Endothelial cell of umbilical vein (primary cell): ENCODE results near the gene EYS.

Source experiments
- EZH2 ChIP-seq: IDR thresholded peaks from 2 replicates; pipeline ENCODE4 v1.6.1; 2012; ENCODE audit warnings: borderline replicate concordance, low read depth, mild to moderate bottlenecking, moderate library complexity, low read length, inconsistent platforms; ENCODE audit not compliant: severe bottlenecking
- FOS ChIP-seq: IDR thresholded peaks from 2 replicates; pipeline ENCODE4 v1.6.1; 2011; ENCODE audit warnings: mild to moderate bottlenecking, low read length, moderate library complexity, borderline replicate concordance; ENCODE audit not compliant: insufficient read depth
- GATA2 ChIP-seq: IDR thresholded peaks from 2 replicates; pipeline ENCODE4 v1.7.0; 2011; ENCODE audit warnings: low read depth, mild to moderate bottlenecking, moderate library complexity, mixed read lengths, low read length; ENCODE audit not compliant: insufficient read length, insufficient read depth
- JUN ChIP-seq: IDR thresholded peaks from 2 replicates; pipeline ENCODE4 v1.6.1; 2011; ENCODE audit warnings: borderline replicate concordance, low read depth; ENCODE audit not compliant: insufficient read length, insufficient read depth
- MYC ChIP-seq: IDR thresholded peaks from one replicate; pipeline ENCODE4 v1.6.1; 2011; ENCODE audit warnings: mild to moderate bottlenecking, low read depth, low read length
- POLR2A ChIP-seq: IDR thresholded peaks from 2 replicates; pipeline ENCODE4 v1.6.1; 2012; ENCODE audit warnings: low read depth, mild to moderate bottlenecking, control low read depth, low read length
- POLR2AphosphoS5 ChIP-seq: IDR thresholded peaks from 2 replicates; pipeline ENCODE4 v1.6.1; 2012; ENCODE audit warnings: low read depth, mild to moderate bottlenecking, control low read depth, low read length, moderate library complexity; ENCODE audit not compliant: insufficient read depth
- TF ChIP-seq, protein P1 (sequence below), 2 donors: IDR thresholded peaks; 1 replicate in 1 of 2; 2 replicates in 1 of 2; pipeline ENCODE4 v1.5.1; 2011; ENCODE audit warnings: low read length in 2 of 2, mild to moderate bottlenecking in 2 of 2, moderate library complexity in 2 of 2, control low read depth in 1 of 2, inconsistent platforms in 1 of 2, low read depth in 1 of 2; ENCODE audit not compliant: insufficient read depth in 1 of 2; ENCODE audit errors: extremely low read depth in 1 of 2
- TF ChIP-seq, protein P2 (sequence below): IDR thresholded peaks from 2 replicates; pipeline ENCODE4 v1.6.1; 2011; ENCODE audit not compliant: insufficient read depth, insufficient read length

DNA sequence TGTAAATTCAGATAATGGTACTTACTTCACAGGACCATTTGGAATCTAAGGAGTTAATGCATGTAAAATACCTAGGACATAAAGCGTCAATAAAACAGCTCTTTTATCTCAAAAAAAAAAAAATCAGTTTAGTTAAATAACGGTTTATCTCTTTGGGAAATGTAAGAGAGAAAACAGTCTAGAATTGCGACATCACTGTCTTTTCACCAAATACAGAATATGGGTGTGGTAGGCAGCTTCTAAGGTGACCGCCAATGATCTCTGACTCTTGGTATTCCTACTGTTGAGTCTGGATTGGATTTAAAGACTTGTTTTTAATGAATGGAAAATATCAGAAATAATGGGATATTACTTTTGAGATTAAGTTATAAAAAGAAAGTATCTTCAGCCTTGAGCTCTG, 111.5 kb downstream of the EYS start:
- TF ChIP-seq, protein P1, sequence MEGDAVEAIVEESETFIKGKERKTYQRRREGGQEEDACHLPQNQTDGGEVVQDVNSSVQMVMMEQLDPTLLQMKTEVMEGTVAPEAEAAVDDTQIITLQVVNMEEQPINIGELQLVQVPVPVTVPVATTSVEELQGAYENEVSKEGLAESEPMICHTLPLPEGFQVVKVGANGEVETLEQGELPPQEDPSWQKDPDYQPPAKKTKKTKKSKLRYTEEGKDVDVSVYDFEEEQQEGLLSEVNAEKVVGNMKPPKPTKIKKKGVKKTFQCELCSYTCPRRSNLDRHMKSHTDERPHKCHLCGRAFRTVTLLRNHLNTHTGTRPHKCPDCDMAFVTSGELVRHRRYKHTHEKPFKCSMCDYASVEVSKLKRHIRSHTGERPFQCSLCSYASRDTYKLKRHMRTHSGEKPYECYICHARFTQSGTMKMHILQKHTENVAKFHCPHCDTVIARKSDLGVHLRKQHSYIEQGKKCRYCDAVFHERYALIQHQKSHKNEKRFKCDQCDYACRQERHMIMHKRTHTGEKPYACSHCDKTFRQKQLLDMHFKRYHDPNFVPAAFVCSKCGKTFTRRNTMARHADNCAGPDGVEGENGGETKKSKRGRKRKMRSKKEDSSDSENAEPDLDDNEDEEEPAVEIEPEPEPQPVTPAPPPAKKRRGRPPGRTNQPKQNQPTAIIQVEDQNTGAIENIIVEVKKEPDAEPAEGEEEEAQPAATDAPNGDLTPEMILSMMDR (IDR thresholded peaks at IDR 0.05; ENCODE audit: extremely low read depth in 1 of 2, insufficient read depth in 1 of 2, low read depth in 1 of 2, low read length in 2 of 2), result no peak
- no peak for TF ChIP-seq POLR2AphosphoS5
- TF ChIP-seq POLR2A, result no peak
- TF ChIP-seq GATA2, result no peak
- TF ChIP-seq EZH2, result no peak
- no peak for TF ChIP-seq FOS
- no peak for TF ChIP-seq MYC
- TF ChIP-seq, protein P2, sequence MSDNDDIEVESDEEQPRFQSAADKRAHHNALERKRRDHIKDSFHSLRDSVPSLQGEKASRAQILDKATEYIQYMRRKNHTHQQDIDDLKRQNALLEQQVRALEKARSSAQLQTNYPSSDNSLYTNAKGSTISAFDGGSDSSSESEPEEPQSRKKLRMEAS, result no peak
- no peak for TF ChIP-seq JUN
